ENCODE results near the gene DOCK2. TPM values are rescaled to one million over a fixed set of nuclear protein-coding genes. Genes with fewer than 3 reads are reported as not detected.

The DOCK2 gene
- polyA plus RNA-seq, 1 of the 3 experiments (the other 2 are of a cell fraction): 3.8 TPM

- Histone ChIP-seq H3K9me3 (no peaks in the 10 kb centered on the region), H3K4me2 (no peak overlapping the region), H3F3A (replicated peaks; ENCODE audit: insufficient read depth) (peaks cover 14% of the 10 kb centered on the region), H3K27ac (ENCODE audit: low read depth in 2 of 2, low read length in 1 of 2) (no peak overlapping the region), H3K27me3 (ENCODE audit: insufficient read depth) (no peaks in the 10 kb centered on the region), H3K4me3 (ENCODE audit: low read depth in 2 of 2, low read length in 1 of 2) (no peak overlapping the region), H3K36me3 (replicated peaks in 1 of 2; ENCODE audit: control insufficient read depth in 1 of 2, insufficient read depth in 2 of 2, low read length in 1 of 2) (no peaks in the 10 kb centered on the region), H4K20me1 (ENCODE audit: insufficient read depth) (no peaks in the 10 kb centered on the region), H2AFZ (ENCODE audit: low read depth) (peak overlapping the region; percentile 60; the same call in 1 of the 2 replicates), H3K9me2 (no peaks in the 10 kb centered on the region; the same call in 1 of the 2 replicates), H3K4me1 (ENCODE audit: control insufficient read depth in 1 of 2, insufficient read depth in 2 of 2, low read depth in 1 of 2, low read length in 1 of 2) (peaks cover 11 to 13% of the 10 kb centered on the region in 2 experiments; a peak in 3 of 4 replicates), H3K9ac (no peak overlapping the region), H3K79me2 (ENCODE audit: insufficient read depth) (no peaks in the 10 kb centered on the region)
- ChIA-PET POLR2A (no interaction called here), CTCF (interaction anchor here (0.8 to 2.2 kb wide), 2 partner anchors 35 to 1078 kb away, joined by 3 to 7 read pairs; no protein-coding TSS in a partner anchor)
- 81% methylated on average over 4 of the region's 4 CpGs for WGBS (ENCODE audit: low lambda C conversion rate)
- DNase-seq: no peak
- TF ChIP-seq SIN3A (IDR thresholded peaks at IDR 0.05; ENCODE audit: borderline replicate concordance, low read depth, low read length) (no peak), MEF2A (IDR thresholded peaks at IDR 0.05; ENCODE audit: borderline replicate concordance, low read depth) (no peak)
Measured at GRCh38 chr5:169666365-169666764, 29.3 kb downstream of the DOCK2 start.

GRCh38 chr5:169667896-169668674 lies 31.0 kb downstream of the DOCK2 start:
- Histone ChIP-seq H3K27ac (ENCODE audit: low read depth in 2 of 2, low read length in 1 of 2) (peak overlapping the region; percentile 31 to 81; a peak in 3 of 4 replicates), H3K36me3 (replicated peaks in 1 of 2; ENCODE audit: control insufficient read depth in 1 of 2, insufficient read depth in 2 of 2, low read length in 1 of 2) (no peaks in the 10 kb centered on the region), H3K9me2 (no peaks in the 10 kb centered on the region), H3K79me2 (ENCODE audit: insufficient read depth) (no peaks in the 10 kb centered on the region), H3K27me3 (ENCODE audit: insufficient read depth) (no peaks in the 10 kb centered on the region), H4K20me1 (ENCODE audit: insufficient read depth) (no peaks in the 10 kb centered on the region), H3K4me2 (peak overlapping the region; percentile 66), H3K4me1 (ENCODE audit: control insufficient read depth in 1 of 2, insufficient read depth in 2 of 2, low read depth in 1 of 2, low read length in 1 of 2) (peaks cover 11 to 13% of the 10 kb centered on the region in 2 experiments; a peak in 3 of 4 replicates), H3K9me3 (no peaks in the 10 kb centered on the region), H3K9ac (no peak overlapping the region), H3K4me3 (ENCODE audit: low read depth in 2 of 2, low read length in 1 of 2) (no peak overlapping the region), H3F3A (replicated peaks; ENCODE audit: insufficient read depth) (peaks cover 14% of the 10 kb centered on the region), H2AFZ (ENCODE audit: low read depth) (peak overlapping the region; percentile 83; the same call in 1 of the 2 replicates)
- ChIA-PET POLR2A (no interaction called here), CTCF (interaction anchor here (0.9 to 3.6 kb wide), 7 partner anchors 10 to 326 kb away, joined by 3 to 15 read pairs (median 7); partner anchors contain the start of gene INSYN2B)
- TF ChIP-seq REST (IDR thresholded peaks at IDR 0.05; ENCODE audit: low read depth, low read length) (no peak), FOXJ3 (CRISPR knock-in tag; IDR thresholded peaks at IDR 0.05) (no peak), EP300 (IDR thresholded peaks at IDR 0.05; ENCODE audit: borderline replicate concordance in 1 of 2, low read depth in 1 of 2, low read length in 1 of 2) (peak in 1 of 2 experiments; percentile 18; a peak in 1 of 4 replicates), NFIC (IDR thresholded peaks at IDR 0.05; ENCODE audit: borderline replicate concordance) (no peak), IRF3 (IDR thresholded peaks at IDR 0.05; ENCODE audit: low read depth, low read length) (no peak), ELF1 (IDR thresholded peaks at IDR 0.05) (no peak), CTCF (IDR thresholded peaks at IDR 0.05) (no peak), TEAD4 (IDR thresholded peaks at IDR 0.05; ENCODE audit: borderline replicate concordance, insufficient read depth) (no peak), MAX (IDR thresholded peaks at IDR 0.05; ENCODE audit: low read depth) (no peak), JUND (IDR thresholded peaks at IDR 0.05) (no peak), NRF1 (IDR thresholded peaks at IDR 0.05; ENCODE audit: low read depth, low read length) (no peak), MXI1 (IDR thresholded peaks at IDR 0.05; ENCODE audit: low read depth, low read length) (no peak), FOXM1 (IDR thresholded peaks at IDR 0.05; ENCODE audit: low read depth) (no peak), PBX3 (IDR thresholded peaks at IDR 0.05) (peak; percentile 24; the same call in 1 of the 2 replicates), TCF12 (IDR thresholded peaks at IDR 0.05) (peak; percentile 3; the same call in 1 of the 2 replicates), SMC3 (IDR thresholded peaks at IDR 0.05; ENCODE audit: low read depth, low read length) (no peak)
- 32% methylated on average over 9 of the region's 9 CpGs for WGBS (ENCODE audit: low lambda C conversion rate)
- DNase-seq: peak; percentile 36

All from SK-N-SH (cell line).